Measurements from ENCODE around the gene R3HDML. TPM values are rescaled to one million over a fixed set of nuclear protein-coding genes. Genes with fewer than 3 reads are reported as not detected.
"Not testable (repeated sequence)": the region's sequence is repeated elsewhere in the genome, so short reads cannot be mapped to it uniquely, and the experiment has no call there.

The R3HDML gene
- polyA plus RNA-seq, 1 donor from 2014 or later, result not detected

DNA sequence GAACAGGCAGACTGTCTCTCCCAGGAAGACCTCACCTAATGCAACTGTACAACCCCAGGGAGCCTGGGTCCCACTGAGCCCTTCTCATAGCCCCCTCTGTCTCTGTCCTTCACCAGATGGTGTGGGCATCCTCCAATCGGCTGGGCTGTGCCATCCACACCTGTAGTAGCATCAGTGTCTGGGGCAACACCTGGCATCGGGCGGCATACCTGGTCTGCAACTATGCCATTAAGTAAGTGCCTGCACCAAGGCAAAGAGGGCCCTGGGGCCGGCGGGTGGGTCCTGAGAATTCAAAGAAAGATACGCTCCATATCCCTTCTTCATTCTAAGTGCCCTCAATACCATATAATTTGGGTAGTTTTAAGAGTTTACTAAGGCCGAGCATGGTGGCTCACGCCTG is 8.3 kb downstream of the R3HDML start:
- H3K27ac Mint-ChIP-seq, result peak overlapping the region in 1 of 3 donors; percentile 13
- H3K27me3 Mint-ChIP-seq, result peaks cover 1% of the 10 kb centered on the region
- no peaks in the 10 kb centered on the region for H3K4me1 Mint-ChIP-seq
- no peaks in the 10 kb centered on the region for H3K9me3 Mint-ChIP-seq
- peaks cover 1% of the 10 kb centered on the region for H3K36me3 Mint-ChIP-seq
- no peak overlapping the region for H3K4me3 Mint-ChIP-seq

DNA sequence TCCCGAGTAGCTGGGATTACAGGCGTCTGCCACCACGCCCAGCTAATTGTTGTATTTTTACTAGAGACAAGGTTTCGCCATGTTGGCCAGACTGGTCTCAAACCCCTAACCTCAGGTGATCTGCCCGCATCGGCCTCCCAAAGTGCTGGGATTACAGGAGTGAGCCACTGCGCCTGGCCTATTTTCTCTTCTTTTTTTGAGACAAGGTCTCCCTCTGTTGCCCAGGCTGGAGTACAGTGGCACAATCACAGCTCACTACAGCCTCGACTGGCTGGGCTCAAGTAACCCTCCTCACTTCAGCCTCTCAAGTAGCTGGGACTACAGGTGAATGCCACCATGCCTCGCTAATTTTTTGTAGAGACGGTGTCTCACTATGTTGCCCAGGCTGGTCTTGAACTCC is 9.1 kb downstream of the R3HDML start:
- not testable (repeated sequence) for H3K36me3 Mint-ChIP-seq, H3K4me1 Mint-ChIP-seq, H3K27me3 Mint-ChIP-seq, H3K4me3 Mint-ChIP-seq, H3K27ac Mint-ChIP-seq, H3K9me3 Mint-ChIP-seq

DNA sequence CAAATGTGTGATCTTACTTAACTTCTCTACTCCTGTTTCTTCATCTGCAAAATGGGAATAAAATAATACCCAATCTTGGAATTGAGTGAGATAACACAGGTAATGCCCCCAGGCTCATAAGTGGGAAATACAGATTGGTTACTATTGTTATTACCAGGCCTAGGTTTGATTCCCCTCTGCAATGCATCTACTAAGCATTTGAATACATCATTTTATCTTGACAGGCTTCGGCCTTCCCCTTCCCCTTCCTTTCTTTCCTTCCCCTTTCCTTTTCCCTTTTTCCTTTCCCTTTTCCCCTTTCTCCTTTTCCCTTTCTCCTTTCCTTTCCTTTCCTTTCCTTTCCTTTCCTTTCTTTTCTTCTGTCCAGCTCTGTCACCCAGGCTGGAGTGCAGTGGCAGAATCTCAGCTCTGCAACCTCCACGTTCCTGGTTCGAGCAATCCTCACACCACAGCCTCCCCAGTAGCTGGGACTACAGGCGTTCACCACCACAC is 11.4 kb downstream of the R3HDML start:
- Mint-ChIP-seq H3K9me3 (no peaks in the 10 kb centered on the region), H3K27ac (no peak overlapping the region), H3K36me3 (peaks cover 1% of the 10 kb centered on the region), H3K27me3 (peaks cover 3% of the 10 kb centered on the region), H3K4me3 (no peak overlapping the region), H3K4me1 (peaks cover 0 to 5% (median 0%) of the 10 kb centered on the region in 3 donors)

DNA sequence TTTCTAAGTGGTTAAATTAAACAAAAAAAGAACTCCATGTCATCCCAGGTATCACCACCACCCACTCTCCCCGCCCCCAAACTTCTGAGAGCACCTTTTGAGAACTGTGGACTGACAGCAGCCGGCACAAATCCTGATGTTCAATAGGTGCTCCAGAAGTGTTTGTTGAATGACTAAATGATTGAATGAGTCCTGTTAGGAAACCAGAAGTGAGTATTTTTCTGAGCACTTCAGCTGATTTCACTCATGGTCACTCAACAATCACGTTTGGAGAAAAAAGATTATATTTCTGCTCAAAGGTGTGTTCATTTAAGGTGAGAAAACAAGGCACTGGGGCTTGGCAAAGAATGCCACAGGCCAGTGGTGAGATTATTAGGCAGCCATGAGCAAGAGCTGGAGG is 12.5 kb downstream of the R3HDML start:
- H3K4me1 Mint-ChIP-seq, result peaks cover 0 to 5% (median 0%) of the 10 kb centered on the region in 3 donors
- H3K9me3 Mint-ChIP-seq, result no peaks in the 10 kb centered on the region
- H3K36me3 Mint-ChIP-seq, result peaks cover 1% of the 10 kb centered on the region
- H3K27me3 Mint-ChIP-seq, result peaks cover 5% of the 10 kb centered on the region
- H3K4me3 Mint-ChIP-seq, result no peak overlapping the region
- no peak overlapping the region for H3K27ac Mint-ChIP-seq

DNA sequence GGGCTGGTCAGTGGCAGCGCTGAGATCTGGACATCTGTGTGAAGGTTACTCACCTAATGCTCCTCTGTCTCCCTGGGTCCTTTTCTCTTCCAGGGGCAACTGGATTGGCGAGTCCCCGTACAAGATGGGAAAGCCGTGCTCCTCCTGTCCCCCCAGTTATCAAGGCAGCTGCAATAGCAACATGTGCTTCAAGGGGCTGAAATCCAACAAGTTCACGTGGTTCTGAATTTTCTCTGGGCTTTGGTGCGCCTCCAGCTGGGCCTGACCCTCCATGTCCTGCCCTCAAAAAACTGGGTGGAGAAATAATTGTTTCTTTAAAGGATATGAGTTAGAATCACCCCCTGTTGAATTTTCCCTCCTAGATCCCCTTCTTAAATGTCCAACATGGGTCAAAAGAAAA is 13.7 kb downstream of the R3HDML start:
- H3K27me3 Mint-ChIP-seq, result peaks cover 5% of the 10 kb centered on the region
- H3K4me3 Mint-ChIP-seq, result no peak overlapping the region
- peaks cover 0 to 5% (median 0%) of the 10 kb centered on the region in 3 donors for H3K4me1 Mint-ChIP-seq
- H3K36me3 Mint-ChIP-seq, result peaks cover 1% of the 10 kb centered on the region
- no peak overlapping the region for H3K27ac Mint-ChIP-seq
- no peaks in the 10 kb centered on the region for H3K9me3 Mint-ChIP-seq

DNA sequence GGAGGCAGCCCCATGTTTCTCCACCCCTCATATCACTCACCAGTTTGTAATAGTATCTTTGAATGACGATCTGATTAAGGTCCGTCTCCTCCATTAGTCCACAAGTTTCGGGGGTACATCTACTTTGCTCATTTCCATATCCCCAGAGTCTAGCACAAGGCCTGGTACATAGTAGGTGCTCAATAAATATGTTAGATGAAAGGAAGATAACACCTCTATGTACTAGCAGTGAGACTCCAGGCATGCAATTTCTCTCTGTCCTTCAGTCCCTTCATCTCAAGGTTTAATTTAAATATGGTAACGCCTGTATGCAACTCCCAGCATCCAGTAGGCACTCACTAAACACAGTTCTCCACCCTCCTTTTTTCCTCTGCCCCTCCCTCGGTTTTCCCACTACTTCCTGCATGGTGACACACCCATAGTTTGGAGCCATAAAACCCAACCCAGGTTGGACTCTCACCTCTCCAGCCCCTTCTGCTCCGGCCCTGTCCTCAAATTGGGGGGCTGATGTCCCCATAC is 18.2 kb downstream of the R3HDML start:
- no peaks in the 10 kb centered on the region for H3K9me3 Mint-ChIP-seq
- H3K27ac Mint-ChIP-seq, result no peak overlapping the region
- no peaks in the 10 kb centered on the region for H3K36me3 Mint-ChIP-seq
- H3K4me3 Mint-ChIP-seq, result no peak overlapping the region
- H3K4me1 Mint-ChIP-seq, result peaks cover 0 to 5% (median 0%) of the 10 kb centered on the region in 3 donors
- peaks cover 7% of the 10 kb centered on the region for H3K27me3 Mint-ChIP-seq

DNA sequence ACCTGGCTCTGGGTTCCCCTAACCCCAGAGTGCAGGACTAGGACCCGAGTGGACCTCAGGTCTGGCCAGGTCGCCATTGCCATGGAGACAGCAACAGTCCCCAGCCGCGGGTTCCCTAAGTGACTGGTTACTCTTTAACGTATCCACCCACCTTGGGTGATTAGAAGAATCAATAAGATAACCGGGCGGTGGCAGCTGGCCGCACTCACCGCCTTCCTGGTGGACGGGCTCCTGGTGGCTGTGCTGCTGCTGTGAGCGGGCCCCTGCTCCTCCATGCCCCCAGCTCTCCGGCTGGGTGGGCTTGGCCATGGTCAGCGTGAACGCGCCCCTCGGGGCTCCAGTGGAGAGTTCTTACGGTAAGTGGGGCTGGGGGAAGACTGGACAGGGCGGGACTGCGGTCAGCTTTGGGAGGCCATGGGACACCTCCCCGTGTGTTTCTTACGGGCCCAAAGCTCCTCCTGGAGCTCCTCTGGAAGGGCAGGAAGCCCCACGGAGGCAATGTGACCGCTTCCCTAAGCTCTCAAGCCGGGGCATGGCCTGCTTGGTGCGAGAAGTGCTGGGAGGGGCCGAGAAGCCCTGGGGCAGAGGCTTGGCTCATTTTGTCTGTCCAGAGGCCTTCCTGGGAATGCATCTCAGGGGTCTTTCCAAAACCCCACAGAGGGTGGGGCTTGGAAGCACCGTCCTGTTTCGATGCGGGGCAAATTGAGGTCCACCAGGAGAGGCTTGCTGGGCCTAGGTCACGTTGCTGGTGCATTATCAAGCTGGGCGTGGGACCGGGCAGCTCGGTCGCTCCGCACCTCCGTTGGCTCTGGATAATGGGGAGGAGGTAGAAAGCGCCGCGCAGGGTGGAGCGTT is 18.9 kb downstream of the R3HDML start, which contains the start of gene HNF4A:
Gene HNF4A (plus strand): TSS at position 202 of the 855 bp plus-strand sequence. CDS start 106 bp downstream, at position 308.
- Mint-ChIP-seq H3K27me3 (peaks cover 7% of the 10 kb centered on the region), H3K27ac (no peak within 1 kb of the TSS), H3K36me3 (no peaks in the 10 kb centered on the region), H3K4me1 (peaks cover 0 to 5% (median 0%) of the 10 kb centered on the region in 3 donors), H3K9me3 (no peaks in the 10 kb centered on the region), H3K4me3 (no peak within 1 kb of the TSS)

DNA sequence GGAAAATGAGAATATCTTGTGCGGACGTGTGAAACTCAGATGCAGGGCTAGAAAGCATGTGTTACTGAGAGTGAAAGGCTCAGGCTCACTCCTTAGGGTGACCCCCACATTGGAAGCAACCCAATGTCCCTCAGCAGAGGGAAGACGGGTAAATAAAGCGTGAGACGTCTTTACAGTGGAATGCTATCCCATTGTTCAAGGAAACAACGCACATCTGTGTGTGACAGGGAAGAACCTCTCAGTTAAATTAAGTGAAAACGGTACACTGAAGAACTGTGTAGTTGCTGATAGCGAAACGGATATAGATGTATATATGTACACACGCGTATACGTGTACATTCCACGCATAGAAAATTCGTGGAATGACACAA is 19.5 kb downstream of the R3HDML start:
- H3K27ac Mint-ChIP-seq, result no peak overlapping the region

DNA sequence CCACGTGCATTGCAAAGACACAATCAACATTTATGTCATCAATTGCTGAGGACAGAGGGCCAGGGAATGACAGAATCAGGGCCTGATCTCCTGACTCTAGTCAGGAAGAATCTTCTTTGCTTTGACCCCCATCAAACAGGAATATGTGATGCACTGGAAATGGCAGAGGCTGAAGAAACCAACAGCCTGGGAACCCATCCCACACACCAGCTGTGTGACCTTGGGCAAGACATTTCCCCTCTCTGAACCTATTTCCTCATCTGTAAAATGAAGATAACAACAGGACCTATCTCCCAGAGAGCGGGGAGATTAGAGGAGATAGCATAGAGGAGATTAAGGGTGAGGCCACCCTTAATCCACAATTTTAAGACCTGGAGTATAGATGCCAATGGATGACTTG is 20.2 kb downstream of the R3HDML start:
- Mint-ChIP-seq H3K9me3 (no peaks in the 10 kb centered on the region), H3K4me3 (no peak overlapping the region), H3K36me3 (no peaks in the 10 kb centered on the region), H3K27ac (no peak overlapping the region), H3K4me1 (peaks cover 0 to 2% (median 0%) of the 10 kb centered on the region in 3 donors), H3K27me3 (peaks cover 7% of the 10 kb centered on the region)

More for the DNA sequence above, 19.5 kb downstream of the R3HDML start:
- Mint-ChIP-seq H3K4me1 (peaks cover 0 to 5% (median 0%) of the 10 kb centered on the region in 3 donors), H3K4me3 (no peak overlapping the region), H3K27me3 (peaks cover 7% of the 10 kb centered on the region), H3K36me3 (no peaks in the 10 kb centered on the region), H3K9me3 (no peaks in the 10 kb centered on the region)

DNA sequence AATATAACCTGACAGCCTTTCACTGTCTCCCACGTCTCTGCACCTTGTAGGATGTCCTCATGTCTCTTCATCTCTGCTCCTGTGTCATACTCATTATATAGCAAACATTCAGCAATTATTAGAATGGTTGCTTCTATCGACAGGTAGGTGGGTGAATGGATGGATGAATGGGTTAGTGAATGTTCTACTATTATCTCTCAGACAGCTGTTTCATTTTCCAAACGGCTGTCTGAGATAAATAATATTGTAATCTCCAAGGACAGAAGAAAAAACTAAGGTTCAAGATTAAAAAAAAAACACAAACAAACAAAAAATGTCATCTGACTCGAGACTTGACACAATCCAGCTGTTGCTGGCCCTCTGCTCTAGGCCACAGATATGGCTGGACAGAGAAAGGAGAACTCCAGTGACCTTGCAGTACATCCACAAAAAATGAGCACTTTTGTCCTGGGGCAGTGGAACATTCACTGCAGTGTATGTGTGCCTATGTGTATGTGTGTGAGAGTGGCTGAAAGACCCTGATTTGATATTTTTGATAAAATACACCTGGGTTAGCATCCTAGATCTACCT is 20.8 kb downstream of the R3HDML start:
- peaks cover 4% of the 10 kb centered on the region for H3K27me3 Mint-ChIP-seq
- no peak overlapping the region for H3K27ac Mint-ChIP-seq
- H3K4me3 Mint-ChIP-seq, result no peak overlapping the region
- no peaks in the 10 kb centered on the region for H3K4me1 Mint-ChIP-seq
- H3K36me3 Mint-ChIP-seq, result no peaks in the 10 kb centered on the region
- no peaks in the 10 kb centered on the region for H3K9me3 Mint-ChIP-seq

DNA sequence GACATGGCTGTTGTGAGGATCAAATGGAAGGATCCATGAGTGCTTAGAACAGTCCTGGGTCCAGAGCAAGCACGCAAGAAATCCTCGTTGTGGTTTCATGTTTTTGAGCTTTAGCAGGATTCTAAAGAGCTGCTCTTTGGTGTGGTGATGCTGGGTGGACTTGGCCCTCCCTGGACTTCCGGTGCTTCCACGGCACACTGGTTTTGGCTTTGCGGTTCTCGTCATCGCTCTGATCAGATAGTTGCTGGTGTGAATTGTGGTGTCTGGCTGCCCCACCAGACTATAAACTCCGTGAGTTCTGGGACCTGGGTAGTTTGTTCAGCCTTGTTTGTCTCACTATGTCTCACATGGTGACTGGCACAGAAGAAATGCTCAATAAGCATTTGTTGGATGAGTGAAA is 21.9 kb downstream of the R3HDML start:
- Mint-ChIP-seq H3K27ac (no peak overlapping the region), H3K4me1 (no peaks in the 10 kb centered on the region), H3K4me3 (no peak overlapping the region), H3K27me3 (peaks cover 5% of the 10 kb centered on the region), H3K9me3 (no peaks in the 10 kb centered on the region), H3K36me3 (no peaks in the 10 kb centered on the region)

DNA sequence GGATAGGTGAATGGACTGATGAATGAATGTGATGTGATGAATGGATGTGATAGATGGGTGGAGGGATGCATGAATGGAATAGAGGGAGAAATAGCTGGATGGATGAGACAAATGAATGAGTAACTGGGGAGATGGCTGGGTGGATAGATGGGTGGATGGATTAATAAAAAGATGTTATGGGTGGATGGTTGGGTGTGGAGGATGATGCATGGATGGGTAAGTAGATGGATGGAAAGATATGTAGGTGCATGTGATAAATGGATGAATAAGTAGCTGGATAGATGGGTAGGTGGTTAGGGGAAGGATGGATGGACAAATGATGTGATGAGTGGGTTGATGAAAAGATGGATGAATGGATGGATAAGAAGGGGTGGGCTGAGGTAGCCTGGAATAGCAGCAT is 23.4 kb downstream of the R3HDML start:
- Mint-ChIP-seq H3K27me3 (peaks cover 4% of the 10 kb centered on the region), H3K4me1 (no peaks in the 10 kb centered on the region), H3K27ac (no peak overlapping the region)

DNA sequence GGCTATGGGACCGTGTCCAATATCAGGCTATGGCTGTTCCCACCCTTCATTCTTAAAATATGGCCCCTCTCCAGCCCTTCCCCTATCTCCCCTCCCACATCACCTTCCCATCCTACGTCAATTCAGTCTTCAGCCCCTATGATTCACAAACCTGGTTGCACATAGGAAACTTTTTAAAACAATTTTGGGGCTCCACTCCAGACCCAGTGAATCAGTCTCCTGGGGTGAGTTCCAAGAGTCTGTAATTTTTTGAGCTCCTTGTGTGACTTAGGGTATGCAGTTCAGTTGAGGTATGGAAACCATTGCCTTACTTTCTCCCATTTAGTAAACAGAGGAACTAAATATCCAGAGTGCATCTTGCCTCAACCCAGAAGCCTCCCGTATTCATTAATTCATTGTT is 24.2 kb downstream of the R3HDML start:
- Mint-ChIP-seq H3K27ac (no peak overlapping the region), H3K36me3 (no peaks in the 10 kb centered on the region), H3K4me3 (no peak overlapping the region), H3K4me1 (no peaks in the 10 kb centered on the region), H3K9me3 (no peaks in the 10 kb centered on the region), H3K27me3 (peaks cover 5% of the 10 kb centered on the region)

More for the DNA sequence above, 23.4 kb downstream of the R3HDML start:
- H3K9me3 Mint-ChIP-seq, result no peaks in the 10 kb centered on the region
- no peaks in the 10 kb centered on the region for H3K36me3 Mint-ChIP-seq
- no peak overlapping the region for H3K4me3 Mint-ChIP-seq

DNA sequence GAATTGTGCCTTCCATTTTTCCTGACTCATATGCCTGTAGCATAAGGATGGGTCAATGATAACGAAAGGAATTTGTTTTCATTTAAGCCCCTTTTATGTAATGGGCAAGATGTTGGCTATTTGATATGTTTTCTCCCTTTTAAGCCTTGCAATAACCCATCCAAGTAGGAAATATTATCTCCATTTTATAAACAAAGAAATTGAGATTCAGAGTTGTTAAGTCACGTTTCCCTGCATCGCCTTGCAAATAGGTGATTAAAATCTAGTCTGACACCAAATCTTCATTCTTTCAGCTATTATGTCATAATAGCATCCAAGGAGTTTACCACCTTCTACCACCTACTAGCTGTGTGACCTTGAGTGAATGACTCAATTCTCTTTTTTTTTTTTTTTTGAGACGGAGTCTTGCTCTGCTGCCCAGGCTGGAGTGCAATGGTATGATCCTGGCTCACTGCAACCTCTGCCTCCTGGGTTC is 25.7 kb downstream of the R3HDML start:
- Mint-ChIP-seq H3K27me3 (peaks cover 5% of the 10 kb centered on the region), H3K4me1 (no peaks in the 10 kb centered on the region), H3K9me3 (no peaks in the 10 kb centered on the region), H3K4me3 (no peak overlapping the region), H3K27ac (no peak overlapping the region), H3K36me3 (no peaks in the 10 kb centered on the region)

DNA sequence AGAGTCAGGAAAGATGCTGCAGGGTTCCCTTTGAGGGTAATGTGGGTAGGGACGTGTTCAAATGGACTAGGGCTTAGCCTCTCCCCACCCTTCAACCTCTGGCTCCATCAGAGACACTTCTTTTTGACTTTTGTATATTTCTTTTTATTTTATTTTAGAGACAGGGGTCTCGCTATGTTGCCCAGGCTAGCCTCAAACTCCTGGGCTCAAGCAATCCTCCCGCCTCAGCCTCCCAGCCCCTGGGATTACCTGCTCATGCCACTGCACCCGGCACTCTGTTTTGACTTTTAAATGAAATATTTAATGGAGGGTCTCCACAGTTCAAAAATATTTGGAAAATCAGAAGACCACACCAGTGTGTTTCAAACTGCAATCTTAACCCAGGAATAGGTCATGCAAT is 27.2 kb downstream of the R3HDML start:
- Mint-ChIP-seq H3K4me3 (no peak overlapping the region), H3K4me1 (no peaks in the 10 kb centered on the region), H3K27ac (no peak overlapping the region), H3K27me3 (peaks cover 3% of the 10 kb centered on the region), H3K36me3 (no peaks in the 10 kb centered on the region), H3K9me3 (no peaks in the 10 kb centered on the region)
